ELF-1 (cell line): ENCODE results near the gene CD48.
A peak's percentile ranks its signal among the peaks of the same experiment; 100 is the strongest.

Experiments used
- DNase-seq: peaks from one replicate; pipeline ENCODE4 v3.0.0-alpha.2; 2016; ENCODE audit warnings: low read depth, low spot score

The CD48 gene

GRCh38 chr1:160676869-160677597 lies 34.6 kb downstream of the CD48 start:
- no peak for DNase-seq

GRCh38 chr1:160675641-160676410 lies 35.8 kb downstream of the CD48 start:
- peak; percentile 83 for DNase-seq

- DNase-seq: no peak
Measured at GRCh38 chr1:160674415-160674814, 37.2 kb downstream of the CD48 start.

GRCh38 chr1:160672789-160673695 lies 38.6 kb downstream of the CD48 start:
- DNase-seq: no peak

GRCh38 chr1:160671603-160672517 lies 39.8 kb downstream of the CD48 start:
- no peak for DNase-seq

- no peak for DNase-seq
Measured at GRCh38 chr1:160670701-160671100, 40.9 kb downstream of the CD48 start.

- no peak for DNase-seq
Measured at GRCh38 chr1:160669802-160670201, 41.8 kb downstream of the CD48 start.

GRCh38 chr1:160669276-160669675 lies 42.3 kb downstream of the CD48 start:
- no peak for DNase-seq

GRCh38 chr1:160667896-160668295 lies 43.7 kb downstream of the CD48 start:
- no peak for DNase-seq

GRCh38 chr1:160666079-160666442 lies 45.6 kb downstream of the CD48 start:
- no peak for DNase-seq

- peak; percentile 80 for DNase-seq
Measured at GRCh38 chr1:160665330-160666078, 46.1 kb downstream of the CD48 start.

GRCh38 chr1:160664573-160665051 lies 47.0 kb downstream of the CD48 start:
- DNase-seq: no peak

- DNase-seq: peak; percentile 36
Measured at GRCh38 chr1:160662910-160663309, 48.7 kb downstream of the CD48 start.

- no peak for DNase-seq
Measured at GRCh38 chr1:160659566-160659965, 52.1 kb downstream of the CD48 start.

- DNase-seq: peak; percentile 53
Measured at GRCh38 chr1:160658814-160659193, 52.8 kb downstream of the CD48 start.

GRCh38 chr1:160658162-160658813 lies 53.3 kb downstream of the CD48 start:
- DNase-seq: peak; percentile 66

- DNase-seq: no peak
Measured at GRCh38 chr1:160657250-160657781, 54.3 kb downstream of the CD48 start.

GRCh38 chr1:160656737-160657136 lies 54.9 kb downstream of the CD48 start:
- DNase-seq: no peak

- DNase-seq: peak; percentile 52
Measured at GRCh38 chr1:160653620-160654016, 58.0 kb downstream of the CD48 start.
